Breast epithelium (tissue), 3 donors: ENCODE measurements around the gene OR2A7. TPM values are rescaled to one million over a fixed set of nuclear protein-coding genes. Genes with fewer than 3 reads are reported as not detected.

Experiments
- total RNA-seq, 3 donors: library from RNA; depleted of rRNA; stranded (reverse); fragments of >200 nt; gene quantifications; one replicate each; pipeline ENCODE4 v1.1.0, GENCODE V29; 2016

Gene OR2A7
- total RNA-seq, 3 donors from 2014 or later: 4.2 to 59.0 (median 14.7) TPM

Other genes starting within 250 kb of the OR2A7 start
- not detected for gene OR2A5, start 215.8 kb downstream of the OR2A7 start, total RNA-seq
- not detected for gene OR2A25, start 195.0 kb downstream of the OR2A7 start, total RNA-seq
- gene OR2A12, start 178.5 kb downstream of the OR2A7 start, total RNA-seq: not detected
- not detected for gene OR2A2, start 155.2 kb downstream of the OR2A7 start, total RNA-seq
- not detected for gene OR2A14, start 141.6 kb downstream of the OR2A7 start, total RNA-seq
- gene CTAGE4, start 81.3 kb downstream of the OR2A7 start, total RNA-seq: 10 to 100 TPM in 1 of 3 donors, 1 to 10 TPM in 1, under 1 TPM in 1; 0.80 to 31.5 (median 8.8) TPM
- 10 to 100 TPM in 2 of 3 donors, 1 to 10 TPM in 1; 4.3 to 31.8 (median 15.4) TPM for gene ARHGEF35, start 69.0 kb downstream of the OR2A7 start, total RNA-seq
- under 1 TPM; under 0.01 to 0.66 (median 0.15) TPM for gene OR2A42, start 25.2 kb downstream of the OR2A7 start, total RNA-seq
- gene CTAGE8, start 4.5 kb upstream of the OR2A7 start, total RNA-seq: 1 to 10 TPM in 2 of 3 donors, under 1 TPM in 1; 0.48 to 4.3 (median 2.9) TPM
- gene OR2A1, start 47.6 kb upstream of the OR2A7 start, total RNA-seq: under 1 TPM; 0.15 to 0.33 (median 0.32) TPM
- 10 to 100 TPM in 2 of 3 donors, 1 to 10 TPM in 1; 5.9 to 71.7 (median 31.8) TPM for gene ARHGEF5, start 90.6 kb upstream of the OR2A7 start, total RNA-seq
- not detected for gene NOBOX, start 138.9 kb upstream of the OR2A7 start, total RNA-seq